HepG2 (cell line): ENCODE measurements around the gene EAF1. TPM values are rescaled to one million over a fixed set of nuclear protein-coding genes. Genes with fewer than 3 reads are reported as not detected.

Experiments used
- BRCA1 ChIP-seq: sonication (generic); formaldehyde crosslinking; IDR thresholded peaks from 2 replicates; pipeline ENCODE4 v1.4.0; 2020; ENCODE audit warnings: missing genetic modification reagents
- DMTF1 ChIP-seq: sonication (generic); formaldehyde crosslinking; IDR thresholded peaks from 2 replicates; pipeline ENCODE4 v1.4.0; 2020; ENCODE audit warnings: mild to moderate bottlenecking, missing genetic modification reagents
- ELF4 ChIP-seq: sonication (generic); formaldehyde crosslinking; IDR thresholded peaks from 2 replicates; pipeline ENCODE4 v1.5.0; 2020; ENCODE audit warnings: missing genetic modification reagents, mild to moderate bottlenecking, moderate library complexity, borderline replicate concordance
- ERF ChIP-seq: IDR thresholded peaks from 2 replicates; pipeline ENCODE4 v1.6.1; 2018; ENCODE audit warnings: missing biosample characterization, missing genetic modification reagents
- KLF12 ChIP-seq: sonication (generic); formaldehyde crosslinking; IDR thresholded peaks from 2 replicates; pipeline ENCODE4 v1.4.0; 2020; ENCODE audit warnings: missing genetic modification reagents, borderline replicate concordance
- MED13 ChIP-seq: sonication (generic); formaldehyde crosslinking; IDR thresholded peaks from 2 replicates; pipeline ENCODE4 v1.5.0; 2020; ENCODE audit warnings: missing genetic modification reagents
- MYNN ChIP-seq: sonication (generic); formaldehyde crosslinking; IDR thresholded peaks from 2 replicates; pipeline ENCODE4 v1.4.0; 2020; ENCODE audit warnings: mild to moderate bottlenecking, low read depth, missing genetic modification reagents
- PHF20 ChIP-seq: sonication (generic); formaldehyde crosslinking; IDR thresholded peaks from 2 replicates; pipeline ENCODE4 v1.5.0; 2020; ENCODE audit warnings: mild to moderate bottlenecking, missing genetic modification reagents
- PPARG ChIP-seq: conservative IDR thresholded peaks from 2 replicates; pipeline ENCODE4 v1.6.1; 2016; ENCODE audit warnings: missing biosample characterization, missing genetic modification reagents
- RNF2 ChIP-seq: fragments of 450-650 bp; conservative IDR thresholded peaks from 2 replicates; pipeline ENCODE4 v1.6.1; 2016; ENCODE audit warnings: low read depth
- SNAPC2 ChIP-seq: sonication (generic); formaldehyde crosslinking; IDR thresholded peaks from 2 replicates; pipeline ENCODE4 v1.8.1; 2022; ENCODE audit warnings: mild to moderate bottlenecking, missing genetic modification reagents
- SRSF4 ChIP-seq: fragments of 200-400 bp; formaldehyde crosslinking; IDR thresholded peaks from one replicate; pipeline ENCODE4 v1.6.1; 2018; ENCODE audit warnings: mild to moderate bottlenecking, low read depth, low read length, moderate library complexity; ENCODE audit not compliant: poor library complexity, severe bottlenecking
- YY1 ChIP-seq: IDR thresholded peaks from 2 replicates; pipeline ENCODE4 v1.6.1; 2011; ENCODE audit warnings: low read length, low read depth, moderate library complexity, mild to moderate bottlenecking; ENCODE audit not compliant: insufficient read depth, insufficient replicate concordance
- ZBTB49 ChIP-seq: sonication (generic); formaldehyde crosslinking; IDR thresholded peaks from 2 replicates; pipeline ENCODE4 v1.4.0; 2020; ENCODE audit warnings: missing genetic modification reagents, borderline replicate concordance
- ZFX ChIP-seq: sonication (generic); formaldehyde crosslinking; IDR thresholded peaks from 2 replicates; pipeline ENCODE4 v1.4.0; 2020; ENCODE audit warnings: mild to moderate bottlenecking, low read depth, missing genetic modification reagents, moderate library complexity
- ZMAT3 ChIP-seq: sonication (generic); formaldehyde crosslinking; conservative IDR thresholded peaks from 2 replicates; pipeline ENCODE4 v1.7.0; 2021; ENCODE audit warnings: missing genetic modification reagents
- ZNF337 ChIP-seq: sonication (generic); formaldehyde crosslinking; IDR thresholded peaks from 2 replicates; pipeline ENCODE4 v1.5.1; 2020; ENCODE audit warnings: missing genetic modification reagents, low read depth, mild to moderate bottlenecking, borderline replicate concordance
- ZNF431 ChIP-seq: sonication (generic); formaldehyde crosslinking; IDR thresholded peaks from 2 replicates; pipeline ENCODE4 v1.9.0; 2022; ENCODE audit warnings: missing genetic modification reagents, low read depth, mild to moderate bottlenecking, borderline replicate concordance
- polyA plus RNA-seq, 8 experiments: library from polyadenylated mRNA; depleted of rRNA in 3 of 8; stranded (reverse) in 7 of 8; unstranded in 1 of 8; fragments of >200 nt; fragmentation: Illumina TruSeq in 4 of 8; extraction: Trizol in 4 of 8; gene quantifications; 2 replicates each; pipeline versions ENCODE4 v1.2.1 to v1.2.3, GENCODE V29; 2011 to 2016; ENCODE audit warnings: low read depth in 4 of 8, missing spikeins in 1 of 8, mixed read lengths in 1 of 8; ENCODE audit not compliant: insufficient read depth in 1 of 8
- total RNA-seq, 5 experiments: library from RNA; depleted of rRNA; stranded (reverse); fragments of >200 nt; fragmentation: Illumina TruSeq; extraction: Trizol; gene quantifications; 2 replicates each; pipeline ENCODE4 v1.2.3, GENCODE V29; 2016; ENCODE audit warnings: low read depth in 1 of 5
- TF ChIP-seq, protein P1 (sequence below): IDR thresholded peaks from 2 replicates; pipeline ENCODE4 v1.6.1; 2018; ENCODE audit warnings: missing genetic modification reagents
- TF ChIP-seq, protein P2 (sequence below): sonication (generic); formaldehyde crosslinking; IDR thresholded peaks from 2 replicates; pipeline ENCODE4 v1.4.0; 2020; ENCODE audit warnings: missing genetic modification reagents

The EAF1 gene
- total and polyA plus RNA-seq, 2 of the 13 experiments (the other 11 are each of a cell fraction or from before 2014, with no cell fraction given), result 8.1 to 30.0 TPM

GRCh38 chr3:15427182-15427880 lies at the start of gene EAF1, which contains the start of gene METTL6 (continued):
- TF ChIP-seq SRSF4 (no peak), ZFX (peak; percentile 46), PPARG (CRISPR knock-in tag) (0 out of 2 replicates have a peak, but pooled peaks have one; percentile 7), DMTF1 (CRISPR knock-in tag) (0 out of 2 replicates have a peak, but pooled peaks have one; percentile 33), KLF12 (0 out of 2 replicates have a peak, but pooled peaks have one; percentile 24), RNF2 (no peak), BRCA1 (peak; percentile 76; the same call in 1 of the 2 replicates), ZNF431 (CRISPR knock-in tag) (peak; percentile 79; the same call in 1 of the 2 replicates), ERF (peak; percentile 27; the same call in 1 of the 2 replicates), ZNF337 (CRISPR knock-in tag) (0 out of 2 replicates have a peak, but pooled peaks have one; percentile 43), PHF20 (peak; percentile 94), ZMAT3 (CRISPR knock-in tag) (0 out of 2 replicates have a peak, but pooled peaks have one; percentile 43), ZBTB49 (CRISPR knock-in tag) (no peak), ELF4 (CRISPR knock-in tag) (peak; percentile 61; the same call in 1 of the 2 replicates), MED13 (peak; percentile 36; the same call in 1 of the 2 replicates), SNAPC2 (CRISPR knock-in tag) (0 out of 2 replicates have a peak, but pooled peaks have one; percentile 71), MYNN (0 out of 2 replicates have a peak, but pooled peaks have one; percentile 27), YY1 (peak; percentile 82)
- TF ChIP-seq, protein P1, sequence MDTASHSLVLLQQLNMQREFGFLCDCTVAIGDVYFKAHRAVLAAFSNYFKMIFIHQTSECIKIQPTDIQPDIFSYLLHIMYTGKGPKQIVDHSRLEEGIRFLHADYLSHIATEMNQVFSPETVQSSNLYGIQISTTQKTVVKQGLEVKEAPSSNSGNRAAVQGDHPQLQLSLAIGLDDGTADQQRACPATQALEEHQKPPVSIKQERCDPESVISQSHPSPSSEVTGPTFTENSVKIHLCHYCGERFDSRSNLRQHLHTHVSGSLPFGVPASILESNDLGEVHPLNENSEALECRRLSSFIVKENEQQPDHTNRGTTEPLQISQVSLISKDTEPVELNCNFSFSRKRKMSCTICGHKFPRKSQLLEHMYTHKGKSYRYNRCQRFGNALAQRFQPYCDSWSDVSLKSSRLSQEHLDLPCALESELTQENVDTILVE (CRISPR knock-in tag), result no peak
- TF ChIP-seq, protein P2, sequence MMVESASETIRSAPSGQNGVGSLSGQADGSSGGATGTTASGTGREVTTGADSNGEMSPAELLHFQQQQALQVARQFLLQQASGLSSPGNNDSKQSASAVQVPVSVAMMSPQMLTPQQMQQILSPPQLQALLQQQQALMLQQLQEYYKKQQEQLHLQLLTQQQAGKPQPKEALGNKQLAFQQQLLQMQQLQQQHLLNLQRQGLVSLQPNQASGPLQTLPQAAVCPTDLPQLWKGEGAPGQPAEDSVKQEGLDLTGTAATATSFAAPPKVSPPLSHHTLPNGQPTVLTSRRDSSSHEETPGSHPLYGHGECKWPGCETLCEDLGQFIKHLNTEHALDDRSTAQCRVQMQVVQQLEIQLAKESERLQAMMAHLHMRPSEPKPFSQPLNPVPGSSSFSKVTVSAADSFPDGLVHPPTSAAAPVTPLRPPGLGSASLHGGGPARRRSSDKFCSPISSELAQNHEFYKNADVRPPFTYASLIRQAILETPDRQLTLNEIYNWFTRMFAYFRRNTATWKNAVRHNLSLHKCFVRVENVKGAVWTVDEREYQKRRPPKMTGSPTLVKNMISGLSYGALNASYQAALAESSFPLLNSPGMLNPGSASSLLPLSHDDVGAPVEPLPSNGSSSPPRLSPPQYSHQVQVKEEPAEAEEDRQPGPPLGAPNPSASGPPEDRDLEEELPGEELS, result peak; percentile 33; the same call in 1 of the 2 replicates
